B cell (primary cell): ENCODE measurements around the gene HK3.

Experiments used
- EZH2 ChIP-seq: IDR thresholded peaks from 2 replicates; pipeline ENCODE4 v1.6.1; 2012; ENCODE audit warnings: borderline replicate concordance, low read depth, mild to moderate bottlenecking, moderate library complexity, low read length; ENCODE audit not compliant: insufficient read depth, poor library complexity, severe bottlenecking
- TF ChIP-seq, protein P1 (sequence below): fragments of 200-600 bp; IDR thresholded peaks from one replicate; pipeline ENCODE4 v1.8.0; 2022; ENCODE audit warnings: antibody characterized with exemption, mild to moderate bottlenecking

- TF ChIP-seq, protein P1, sequence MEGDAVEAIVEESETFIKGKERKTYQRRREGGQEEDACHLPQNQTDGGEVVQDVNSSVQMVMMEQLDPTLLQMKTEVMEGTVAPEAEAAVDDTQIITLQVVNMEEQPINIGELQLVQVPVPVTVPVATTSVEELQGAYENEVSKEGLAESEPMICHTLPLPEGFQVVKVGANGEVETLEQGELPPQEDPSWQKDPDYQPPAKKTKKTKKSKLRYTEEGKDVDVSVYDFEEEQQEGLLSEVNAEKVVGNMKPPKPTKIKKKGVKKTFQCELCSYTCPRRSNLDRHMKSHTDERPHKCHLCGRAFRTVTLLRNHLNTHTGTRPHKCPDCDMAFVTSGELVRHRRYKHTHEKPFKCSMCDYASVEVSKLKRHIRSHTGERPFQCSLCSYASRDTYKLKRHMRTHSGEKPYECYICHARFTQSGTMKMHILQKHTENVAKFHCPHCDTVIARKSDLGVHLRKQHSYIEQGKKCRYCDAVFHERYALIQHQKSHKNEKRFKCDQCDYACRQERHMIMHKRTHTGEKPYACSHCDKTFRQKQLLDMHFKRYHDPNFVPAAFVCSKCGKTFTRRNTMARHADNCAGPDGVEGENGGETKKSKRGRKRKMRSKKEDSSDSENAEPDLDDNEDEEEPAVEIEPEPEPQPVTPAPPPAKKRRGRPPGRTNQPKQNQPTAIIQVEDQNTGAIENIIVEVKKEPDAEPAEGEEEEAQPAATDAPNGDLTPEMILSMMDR = no peak
- TF ChIP-seq EZH2 = no peak
Measured at GRCh38 chr5:176855598-176855997, 43.5 kb downstream of the HK3 start.
